Stimulated activated CD8-positive, alpha-beta memory T cell treated with anti-CD3 and anti-CD28 coated beads, Interleukin-4, amount 100 ng/mL, for 48 hours (primary cell): ENCODE measurements around the gene SF3B3.
"Not testable (repeated sequence)": the region's sequence is repeated elsewhere in the genome, so short reads cannot be mapped to it uniquely, and the experiment has no call there.

Experiments
- DNase-seq: peaks from one replicate; pipeline ENCODE4 v3.0.0-alpha.2; 2020

Gene SF3B3

GRCh38 chr16:70512456-70512855, 11.2 kb upstream of the SF3B3 start:
- DNase-seq = no peak

DNA sequence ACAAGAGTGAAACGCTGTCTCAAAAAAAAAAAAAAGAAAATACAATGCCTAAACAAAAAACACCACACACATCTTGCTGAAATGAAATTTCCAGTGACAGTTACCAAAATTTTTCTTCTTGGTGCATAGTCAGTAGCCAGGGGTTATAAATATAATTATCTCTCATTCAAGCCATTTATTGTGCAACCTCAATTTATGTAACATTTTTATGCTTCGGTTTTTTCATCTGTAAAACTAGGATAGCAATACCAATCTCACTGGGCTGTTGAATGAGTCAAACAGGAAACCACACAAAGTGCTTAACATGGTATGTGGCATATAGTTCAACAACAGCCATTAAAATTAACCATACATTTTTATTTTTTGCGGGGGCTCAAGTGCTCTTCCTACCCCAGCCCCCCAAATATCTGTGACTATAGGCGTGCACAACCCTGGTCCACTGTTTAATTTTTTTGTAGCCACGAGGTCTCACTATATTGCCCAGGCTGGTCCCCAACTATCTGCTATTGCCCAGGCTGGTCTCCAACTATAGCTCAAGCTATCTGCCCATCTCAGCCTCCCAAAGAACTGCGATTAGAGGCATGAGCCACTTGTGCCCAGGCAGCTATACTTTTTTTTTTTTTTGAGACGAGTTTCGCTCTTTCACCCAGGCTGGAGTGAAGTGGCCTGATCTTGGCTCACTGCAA, 2.9 kb upstream of the SF3B3 start:
- DNase-seq = no peak

DNA sequence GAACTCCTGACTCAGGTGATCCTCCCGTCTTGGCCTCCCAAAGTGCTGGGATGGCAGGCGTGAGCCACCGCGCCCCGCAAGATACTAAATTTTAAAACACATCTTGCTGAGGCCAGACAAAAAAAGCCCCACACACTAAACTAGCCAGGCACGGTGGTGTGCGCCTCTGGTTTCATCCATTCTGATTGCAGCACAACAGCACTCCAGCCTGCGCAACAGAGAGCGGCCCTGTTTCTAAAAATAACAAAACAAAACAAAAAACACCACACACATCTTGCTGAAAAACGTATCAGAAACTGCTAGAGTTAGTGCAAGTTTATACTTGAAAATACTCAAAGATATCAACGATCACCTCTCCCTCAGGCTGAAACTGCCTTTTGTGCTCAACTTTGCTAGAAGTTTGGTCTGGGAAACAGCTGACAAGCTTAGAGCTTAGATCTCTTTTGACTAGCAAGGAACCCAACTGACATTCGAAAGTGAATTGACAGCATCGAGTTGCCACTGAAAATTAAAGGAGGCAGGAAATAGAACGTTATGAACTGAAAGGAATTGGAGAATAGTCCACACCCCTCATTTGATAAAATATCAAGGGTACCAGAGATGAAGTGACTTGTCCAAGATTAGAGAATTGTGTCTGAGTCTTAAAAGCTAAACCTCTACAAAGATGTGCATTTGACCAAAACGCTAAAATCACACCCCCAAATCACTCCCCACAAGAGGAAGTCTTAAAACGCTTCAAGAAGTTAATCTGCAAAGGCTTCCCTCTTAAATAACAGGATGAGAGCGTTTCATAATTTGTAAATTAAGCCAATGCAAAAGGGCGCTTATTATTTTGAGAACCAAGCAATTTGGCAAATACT, 1.2 kb upstream of the SF3B3 start:
- DNase-seq = no peak

- DNase-seq = peak; percentile 94
These were observed 407 bp upstream of the SF3B3 start, which contains the start of gene COG4 for GRCh38 chr16:70523076-70523742. COG4 (minus strand) TSS chr16:70523554; CDS start chr16:70523543, 11 bp downstream.

DNA sequence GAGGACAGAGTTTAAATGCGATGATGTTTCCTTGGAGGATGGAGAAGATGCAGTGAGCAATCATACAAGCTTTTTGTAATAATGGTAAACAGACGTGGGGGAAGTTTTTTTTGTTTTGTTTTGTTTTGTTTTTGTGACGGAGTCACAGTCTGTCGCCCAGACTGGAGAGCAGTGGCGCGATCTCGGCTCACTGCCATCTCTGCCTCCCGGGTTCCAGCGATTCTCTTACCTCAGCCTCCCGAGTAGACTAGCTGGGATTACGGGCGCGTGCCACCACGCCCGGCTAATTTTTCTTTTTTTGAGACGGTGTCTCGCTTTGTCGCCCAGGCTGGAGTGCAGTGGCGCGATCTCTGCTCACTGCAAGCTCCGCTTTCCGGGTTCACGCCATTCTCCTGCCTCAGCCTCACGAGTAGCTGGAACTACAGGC, 796 bp downstream of the SF3B3 start:
- peak; percentile 45 for DNase-seq

DNA sequence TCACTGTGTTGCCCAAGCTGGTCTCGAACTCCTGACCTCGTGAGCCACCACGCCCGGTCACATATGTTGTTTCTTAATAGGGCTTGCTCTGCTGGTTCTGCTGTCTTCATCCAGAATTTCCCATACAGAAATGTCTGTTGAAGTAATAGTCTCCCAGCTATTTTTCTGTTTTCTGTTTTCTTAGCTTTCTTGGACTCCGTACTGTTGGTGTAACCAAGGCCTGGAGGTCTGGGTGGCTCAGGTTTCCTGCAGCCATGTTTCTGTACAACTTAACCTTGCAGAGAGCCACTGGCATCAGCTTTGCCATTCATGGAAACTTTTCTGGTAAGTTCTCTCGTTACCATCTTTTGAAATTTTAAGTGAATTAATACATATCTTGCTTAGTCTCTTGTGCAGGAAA, 2.8 kb downstream of the SF3B3 start:
- no peak for DNase-seq

- no peak for DNase-seq
These were observed 3.8 kb downstream of the SF3B3 start for GRCh38 chr16:70527315-70527996.

DNA sequence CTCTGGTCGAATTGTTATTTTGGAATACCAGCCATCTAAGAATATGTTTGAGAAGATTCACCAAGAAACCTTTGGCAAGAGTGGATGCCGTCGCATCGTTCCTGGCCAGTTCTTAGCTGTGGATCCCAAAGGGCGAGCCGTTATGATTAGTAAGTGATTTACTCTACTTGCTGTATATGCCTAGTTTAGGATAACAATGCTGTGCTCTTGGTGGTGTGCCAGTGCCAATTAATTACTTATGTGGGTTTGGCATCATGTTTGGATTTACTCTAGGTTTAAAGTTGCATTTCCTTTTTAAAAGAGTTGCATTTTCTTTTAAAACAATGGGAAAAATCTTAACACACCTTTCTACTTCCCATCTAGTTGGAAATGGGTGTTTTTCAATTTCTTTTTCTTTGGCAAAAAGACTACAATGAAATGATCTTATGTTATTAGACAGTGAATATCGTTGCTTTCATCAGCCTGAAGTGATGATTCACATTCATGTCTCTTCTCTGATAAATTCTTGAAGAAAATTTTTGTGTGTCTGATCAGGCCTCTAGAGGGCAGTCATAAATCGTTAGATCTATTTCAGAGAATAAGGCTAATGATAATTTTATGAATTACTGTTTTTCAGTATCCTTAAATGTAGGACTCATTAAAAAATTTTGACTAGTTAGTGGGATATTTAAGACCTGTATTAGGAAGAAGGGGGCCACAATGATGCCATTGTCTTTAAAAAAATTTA, 5.6 kb downstream of the SF3B3 start:
- DNase-seq = no peak

- DNase-seq = not testable (repeated sequence)
These were observed 6.3 kb downstream of the SF3B3 start for GRCh38 chr16:70529954-70530353.

GRCh38 chr16:70534971-70535370, 11.4 kb downstream of the SF3B3 start:
- no peak for DNase-seq

GRCh38 chr16:70540994-70541393, 17.4 kb downstream of the SF3B3 start:
- no peak for DNase-seq

DNA sequence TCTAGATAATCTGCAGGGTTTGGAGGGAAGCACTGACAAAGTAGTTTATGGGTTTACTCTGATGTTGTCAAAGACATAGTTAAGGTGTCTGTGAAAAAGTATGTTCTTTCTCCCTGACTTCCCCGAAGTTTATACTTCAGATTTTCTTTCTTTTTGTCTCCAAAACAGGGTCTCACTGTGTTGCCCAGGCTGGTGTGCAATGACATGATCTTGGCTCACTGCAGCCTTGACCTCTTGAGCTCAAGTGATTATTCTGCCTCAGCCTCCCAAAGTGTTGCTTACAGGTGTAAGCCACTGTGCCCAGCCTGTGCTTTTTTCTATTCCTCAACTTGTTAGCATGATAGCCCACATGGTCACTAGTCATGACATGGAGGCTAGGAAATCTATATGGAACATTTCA, 20.9 kb downstream of the SF3B3 start:
- DNase-seq = no peak

DNA sequence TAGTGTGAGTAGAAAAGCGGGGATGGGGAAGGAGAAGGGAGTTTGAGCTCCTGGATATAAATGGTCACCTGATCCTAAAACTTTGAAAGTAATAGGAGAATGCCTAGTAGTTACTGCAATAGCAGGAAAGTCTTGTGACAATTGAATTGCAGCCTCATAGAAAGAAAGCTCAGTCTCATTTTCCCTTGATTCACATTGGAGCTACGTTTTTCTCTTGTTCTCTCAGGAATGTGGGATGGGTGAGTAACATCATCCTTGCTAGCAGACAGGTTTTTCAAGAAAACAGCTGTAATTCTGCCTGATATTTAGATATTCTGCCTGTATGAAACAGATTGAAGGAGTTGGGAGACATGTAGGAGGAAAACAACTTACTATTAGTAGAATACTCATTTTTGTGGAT, 25.3 kb downstream of the SF3B3 start:
- DNase-seq = no peak

DNA sequence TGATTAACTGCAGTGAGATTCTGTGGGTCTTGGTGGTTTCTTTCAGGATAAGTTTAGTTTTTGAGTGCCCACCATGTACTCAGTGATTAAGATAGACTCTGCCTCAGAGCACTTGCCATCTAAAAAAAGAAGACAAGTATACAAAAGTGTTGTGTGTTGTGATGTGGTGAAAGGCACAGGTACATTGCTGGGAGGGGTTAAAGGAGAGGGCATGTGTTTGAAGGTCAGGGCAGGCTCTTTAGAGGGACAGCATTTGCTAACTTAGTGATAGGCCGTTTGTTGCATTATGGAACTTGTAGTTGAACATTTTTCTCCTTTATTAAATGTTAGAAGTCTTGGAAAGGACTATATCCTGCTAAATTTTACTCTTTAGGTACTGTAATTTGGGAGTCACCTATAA, 26.5 kb downstream of the SF3B3 start:
- no peak for DNase-seq

DNA sequence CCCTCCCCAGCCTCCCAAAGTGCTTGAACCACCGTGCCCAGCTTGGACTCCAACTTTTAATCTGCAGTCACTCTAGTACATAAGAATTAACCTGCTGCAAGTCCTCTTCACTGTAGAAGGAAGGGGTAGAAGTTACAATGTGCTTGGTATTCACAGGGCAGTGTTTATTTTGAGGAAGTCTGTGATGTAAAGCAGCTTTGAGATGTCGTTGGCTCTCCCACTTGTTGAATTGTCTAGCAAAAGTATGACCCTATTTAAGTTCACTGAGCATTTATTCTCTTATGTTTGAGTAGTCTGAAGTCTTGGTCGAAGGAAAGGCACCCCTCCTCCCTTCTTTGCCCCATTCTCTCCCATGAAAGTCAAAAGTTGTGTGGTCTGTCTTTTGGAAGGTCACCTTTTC, 28.2 kb downstream of the SF3B3 start:
- no peak for DNase-seq

DNA sequence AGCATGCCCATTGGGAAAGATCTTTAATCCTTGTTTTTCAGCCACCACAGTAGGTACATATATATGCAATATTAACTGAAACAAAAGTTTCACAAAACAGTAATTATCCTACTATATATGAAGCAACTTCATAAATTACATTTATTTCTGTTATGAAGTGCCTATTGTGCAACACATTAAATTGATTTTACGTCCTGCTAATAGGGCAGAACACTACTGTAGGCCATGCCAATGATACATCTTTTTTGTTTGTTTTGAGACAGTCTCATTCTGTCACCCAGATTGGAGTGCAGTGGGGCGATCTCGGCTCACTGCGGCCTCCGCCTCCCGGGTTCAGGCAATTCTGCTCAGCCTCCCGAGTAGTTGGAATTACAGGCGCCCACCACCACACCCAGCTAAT, 29.1 kb downstream of the SF3B3 start:
- no peak for DNase-seq

- DNase-seq = no peak
These were observed 30.0 kb downstream of the SF3B3 start for GRCh38 chr16:70553645-70554044.

GRCh38 chr16:70556063-70556462, 32.4 kb downstream of the SF3B3 start:
- DNase-seq = no peak

DNA sequence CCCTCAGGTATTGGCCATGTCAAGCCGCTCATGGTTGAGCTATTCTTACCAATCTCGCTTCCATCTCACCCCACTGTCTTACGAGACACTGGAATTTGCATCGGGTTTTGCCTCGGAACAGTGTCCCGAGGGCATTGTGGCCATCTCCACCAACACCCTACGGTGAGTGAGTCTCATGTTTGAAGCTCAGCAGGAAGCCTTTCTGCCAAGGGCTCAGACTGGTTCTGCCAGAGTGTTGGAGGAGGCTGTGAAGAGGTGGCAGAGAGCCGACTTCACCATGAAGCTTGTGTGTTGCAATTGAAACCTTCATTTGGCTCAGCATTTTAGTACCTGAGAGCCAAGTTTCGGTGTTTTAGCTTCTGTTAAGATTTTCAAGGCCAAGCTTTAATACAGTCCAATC, 38.0 kb downstream of the SF3B3 start:
- DNase-seq = no peak

DNA sequence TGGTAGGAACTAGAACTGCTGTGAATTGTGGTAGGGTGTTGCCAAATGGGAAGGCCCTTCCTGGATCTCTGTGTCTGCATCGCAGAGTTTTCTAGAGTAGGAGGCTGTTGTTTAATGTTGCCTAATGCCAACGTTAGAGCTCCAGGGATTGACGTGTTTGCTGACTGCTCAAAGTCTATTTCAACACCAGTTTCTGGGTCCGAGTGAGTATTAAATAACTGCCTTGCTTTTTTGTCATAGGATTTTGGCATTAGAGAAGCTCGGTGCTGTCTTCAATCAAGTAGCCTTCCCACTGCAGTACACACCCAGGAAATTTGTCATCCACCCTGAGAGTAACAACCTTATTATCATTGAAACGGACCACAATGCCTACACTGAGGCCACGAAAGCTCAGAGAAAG, 40.0 kb downstream of the SF3B3 start:
- no peak for DNase-seq

DNA sequence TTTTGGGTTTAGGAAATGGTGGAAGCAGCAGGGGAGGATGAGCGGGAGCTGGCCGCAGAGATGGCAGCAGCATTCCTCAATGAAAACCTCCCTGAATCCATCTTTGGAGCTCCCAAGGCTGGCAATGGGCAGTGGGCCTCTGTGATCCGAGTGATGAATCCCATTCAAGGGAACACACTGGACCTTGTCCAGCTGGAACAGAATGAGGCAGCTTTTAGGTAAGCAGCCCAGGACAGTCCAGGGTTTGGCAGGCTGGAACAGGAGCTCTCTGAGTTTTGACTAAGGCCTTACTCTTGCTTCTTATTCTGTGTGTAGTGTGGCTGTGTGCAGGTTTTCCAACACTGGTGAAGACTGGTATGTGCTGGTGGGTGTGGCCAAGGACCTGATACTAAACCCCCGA, 41.4 kb downstream of the SF3B3 start:
- DNase-seq = no peak

DNA sequence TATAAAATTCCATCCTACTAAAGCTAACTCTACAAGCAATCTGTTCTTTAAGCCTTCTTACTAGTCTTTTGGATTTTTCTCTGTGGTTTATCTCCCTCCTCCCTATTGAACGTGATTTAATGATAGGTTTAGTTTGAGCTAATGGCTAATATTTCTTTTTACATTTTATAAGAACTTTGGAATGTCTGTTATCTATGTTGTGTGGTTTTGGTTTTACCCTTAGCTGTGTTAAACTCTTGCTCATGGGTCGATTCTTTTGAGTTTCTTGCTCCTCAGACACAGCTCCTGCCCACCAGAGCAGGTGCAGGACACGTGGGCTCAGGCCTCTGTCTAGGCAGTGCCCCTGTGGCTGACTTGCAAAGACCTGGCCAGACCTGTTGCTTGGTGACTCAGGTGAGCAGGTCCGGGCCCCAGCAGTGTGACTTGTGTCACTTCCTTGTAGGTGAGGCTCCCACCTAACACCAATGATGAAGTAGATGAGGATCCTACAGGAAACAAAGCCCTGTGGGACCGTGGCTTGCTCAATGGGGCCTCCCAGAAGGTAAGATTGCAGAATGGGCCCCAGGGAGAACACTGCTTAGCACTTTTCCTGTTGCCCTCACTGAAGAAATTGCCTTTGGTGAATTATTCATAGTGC, 45.1 kb downstream of the SF3B3 start:
- DNase-seq = no peak
